Ovary (tissue), 9 donors: ENCODE data around the gene MYL12A. TPM values are rescaled to one million over a fixed set of nuclear protein-coding genes. Genes with fewer than 3 reads are reported as not detected.

Source experiments
- DNase-seq, 5 donors: peaks; one replicate each; pipeline ENCODE4 v3.0.0-alpha.2; 2019 to 2020
- H3K27ac ChIP-seq, 2 donors: fragments of 200-600 bp; one replicate each; pipeline versions ENCODE4 v1.5.1 to v1.8.0; 2019 to 2022
- H3K27me3 ChIP-seq: fragments of 200-600 bp; one replicate; pipeline ENCODE4 v1.8.0; 2022
- H3K36me3 ChIP-seq: fragments of 200-600 bp; sonication (generic); one replicate; pipeline ENCODE4 v1.5.1; 2019
- H3K4me1 ChIP-seq: one replicate; pipeline ENCODE4 v1.8.1; 2013; ENCODE audit warnings: mild to moderate bottlenecking, moderate library complexity; ENCODE audit not compliant: insufficient read depth
- H3K4me3 ChIP-seq: fragments of 200-600 bp; sonication (generic); one replicate; pipeline ENCODE4 v1.5.1; 2017
- H3K9me3 ChIP-seq, 2 donors: fragments of 200-600 bp in 1 of 2; sonication (generic) in 1 of 2; one replicate each; pipeline versions ENCODE4 v1.5.1 to v1.8.1; 2013 to 2019; ENCODE audit warnings: mild to moderate bottlenecking in 1 of 2, moderate library complexity in 1 of 2
- CTCF ChIP-seq, 3 donors: fragments of 450-650 bp in 2 of 3; fragments of 200-600 bp in 1 of 3; IDR thresholded peaks; one replicate each; pipeline versions ENCODE4 v1.5.1 to v1.8.0; 2016 to 2022; ENCODE audit warnings: antibody characterized with exemption in 3 of 3, mild to moderate bottlenecking in 1 of 3
- EP300 ChIP-seq: sonication (generic); formaldehyde crosslinking; IDR thresholded peaks from one replicate; pipeline ENCODE4 v1.6.1; 2017; ENCODE audit warnings: antibody characterized with exemption
- POLR2A ChIP-seq: fragments of 450-650 bp; IDR thresholded peaks from one replicate; pipeline ENCODE4 v1.6.1; 2017; ENCODE audit warnings: antibody characterized with exemption, mild to moderate bottlenecking, moderate library complexity
- WGBS, 3 donors: extraction: QIAGEN DNeasy Blood & Tissue Kit in 1 of 3; methylation state at CpG; one replicate each; pipeline versions ENCODE4 v1.1.5 to v1.1.7; 2013 to 2017; 5-methylcytosine and 5-hydroxymethylcytosine counted together
- intact Hi-C, 4 donors: fragments of 100-400 bp; cut with DNase I; formaldehyde crosslinking; loops; one replicate each; pipeline versions ENCODE4 v1.11.0 to v1.15.1; 2022 to 2023
- polyA plus RNA-seq, 2 donors: library from polyadenylated mRNA; stranded (reverse); fragments of 200-250 nt in 1 of 2; fragments of 350-450 nt in 1 of 2; fragmentation: Illumina TruSeq in 1 of 2; extraction: RNeasy Lipid Tissue Mini Kit (QIAGEN cat#74804) in 1 of 2; gene quantifications; one replicate each; pipeline ENCODE4 v1.2.3, GENCODE V29; 2013 to 2014
- total RNA-seq, 7 donors: library from RNA; depleted of rRNA in 2 of 7; stranded (reverse); fragments of >200 nt in 2 of 7; fragmentation: NEBNext Ultra II Directional in 3 of 7; extraction: Animal tissue kit (Norgen Biotek cat#: 25700) in 3 of 7; gene quantifications; one replicate each; pipeline versions ENCODE4 v1.1.0 to v1.2.4, GENCODE V29; 2016 to 2023
- donor health status: DM: no; HTN: no; CAD: no; lungs with moderate emphysema.
- donor health status: DM: no; HTN: no; CAD: no.
- donor health status: Bipolar disorder and iron deficiency.
- donor health status: DM: yes; HTN: yes; CAD: no.
- donor health status: DM: no; HTN: no; CAD: no.
- donor health status: DM: yes; HTN: yes; CAD: no.

The MYL12A gene
- total and polyA plus RNA-seq, 9 donors = 137 to 595 (median 246) TPM

DNA sequence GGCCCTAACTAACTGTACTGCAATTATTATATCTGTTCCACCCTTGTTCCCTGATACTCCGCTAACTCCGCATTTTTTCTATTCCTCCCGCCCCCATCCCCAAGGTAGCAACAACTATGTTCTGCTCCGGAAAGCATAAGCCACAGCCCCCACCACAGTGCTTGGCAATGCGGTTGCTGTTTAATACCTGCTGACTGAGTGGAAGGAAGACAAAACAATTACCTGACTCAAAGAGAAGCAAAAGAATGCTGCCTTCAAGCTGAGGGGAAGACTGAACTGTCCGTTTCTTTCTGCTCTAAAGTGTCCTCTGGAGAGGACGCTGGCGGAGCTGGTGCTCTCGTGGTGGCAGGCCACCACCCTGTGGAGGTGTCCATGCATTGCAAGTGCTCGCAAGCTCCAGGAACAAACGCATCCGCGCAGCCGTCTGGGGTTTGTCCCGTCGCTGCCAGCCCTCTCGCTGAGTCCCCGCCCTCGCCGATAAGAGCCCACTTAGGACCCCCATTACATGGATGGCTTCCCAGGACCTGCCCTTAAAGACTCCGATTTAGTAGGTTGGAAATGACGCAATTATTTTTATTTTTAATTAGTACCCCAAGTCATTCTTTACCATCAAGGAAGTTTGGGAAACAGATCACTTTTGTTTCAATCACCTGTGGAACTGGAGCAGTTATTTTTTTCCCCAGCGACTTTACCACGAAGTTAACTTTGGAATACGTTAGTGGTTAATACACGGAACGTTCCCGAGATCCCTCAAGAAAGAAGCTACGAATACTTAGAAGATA, 1.6 kb upstream of the MYL12A start:
- H3K9me3 ChIP-seq = no peaks in the 10 kb centered on the region
- DNase-seq = peak; percentile 84 to 91 (median 84)
- TF ChIP-seq EP300 (no peak), POLR2A (peak; percentile 15), CTCF (IDR thresholded peaks at IDR 0.05) (peak; percentile 47 to 93 (median 80))
- peak overlapping the region; percentile 99 for H3K4me3 ChIP-seq
- H3K27me3 ChIP-seq = no peaks in the 10 kb centered on the region
- 7 to 17% (median 14%) methylated on average over 29 of the region's 29 CpGs for WGBS, 3 donors
- H3K36me3 ChIP-seq = no peaks in the 10 kb centered on the region
- H3K4me1 ChIP-seq = peaks cover 4% of the 10 kb centered on the region
- intact Hi-C loops = loop anchor here in 3 of 4 donors (2.0 to 10.0 kb wide), 3 partner anchors 91 to 311 kb away; partner anchors contain the start of gene TGIF1 (in 1 of the 3)
- peak overlapping the region; percentile 87 to 93 for H3K27ac ChIP-seq

GRCh38 chr18:3246635-3247239, 864 bp upstream of the MYL12A start:
- peaks cover 4% of the 10 kb centered on the region for H3K4me1 ChIP-seq
- peak; percentile 37 to 63 (median 54) for DNase-seq
- H3K36me3 ChIP-seq = no peaks in the 10 kb centered on the region
- H3K27ac ChIP-seq = peak overlapping the region; percentile 87 to 93
- H3K27me3 ChIP-seq = no peaks in the 10 kb centered on the region
- peak overlapping the region; percentile 99 for H3K4me3 ChIP-seq
- no peak for TF ChIP-seq EP300
- no peak for TF ChIP-seq CTCF (IDR thresholded peaks at IDR 0.05)
- TF ChIP-seq POLR2A = no peak
- no peaks in the 10 kb centered on the region for H3K9me3 ChIP-seq
- intact Hi-C loops = loop anchor here in 3 of 4 donors (1.0 to 10.0 kb wide), 4 partner anchors 92 to 348 kb away; partner anchors contain the start of gene TGIF1 (in 1 of the 3)
- WGBS, 3 donors = 20 to 41% (median 31%) methylated on average over 23 of the region's 23 CpGs

DNA sequence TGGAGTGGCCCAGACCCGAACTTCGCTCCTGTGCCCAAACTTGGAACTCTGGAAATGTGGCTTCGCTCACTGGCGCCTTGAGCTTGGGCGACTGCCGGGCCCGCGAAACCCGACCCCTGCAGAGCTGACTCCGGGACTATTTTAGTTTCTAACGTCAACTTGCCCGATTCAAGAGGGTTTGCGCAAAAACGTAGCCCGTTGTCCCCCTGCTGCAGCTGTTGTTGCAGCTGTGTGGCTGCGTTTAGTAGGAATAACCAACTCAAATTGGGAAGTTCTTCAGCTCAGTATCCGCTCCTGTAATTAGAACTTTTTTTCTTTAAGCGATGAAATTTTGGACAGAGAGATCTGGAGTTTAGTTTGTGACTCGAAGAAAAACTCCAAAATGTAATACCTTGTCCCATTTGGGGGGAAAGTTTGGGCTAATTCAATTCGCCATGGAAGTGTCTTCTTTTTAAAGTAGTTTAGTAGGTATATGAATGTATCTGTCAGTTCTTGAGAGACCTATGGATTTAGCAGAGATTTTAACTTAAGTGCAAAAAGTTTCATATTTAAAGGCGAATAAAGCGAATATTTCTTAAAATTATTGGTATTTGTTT, 559 bp downstream of the MYL12A start:
- Histone ChIP-seq H3K4me3 (peak overlapping the region; percentile 99), H3K9me3 (no peaks in the 10 kb centered on the region), H3K27ac (peak overlapping the region; percentile 87 to 93), H3K4me1 (peaks cover 7% of the 10 kb centered on the region), H3K27me3 (no peaks in the 10 kb centered on the region), H3K36me3 (no peaks in the 10 kb centered on the region)
- TF ChIP-seq EP300 (no peak), CTCF (IDR thresholded peaks at IDR 0.05) (no peak), POLR2A (no peak)
- 0 to 1% (median 1%) methylated on average over 21 to 22 of the region's 22 CpGs for WGBS, 3 donors
- intact Hi-C loops = loop anchor here in 3 of 4 donors (10.0 kb wide), 2 partner anchors 93 to 313 kb away; no protein-coding TSS in a partner anchor
- peak in 2 of 5 donors; percentile 49 to 56 for DNase-seq

DNA sequence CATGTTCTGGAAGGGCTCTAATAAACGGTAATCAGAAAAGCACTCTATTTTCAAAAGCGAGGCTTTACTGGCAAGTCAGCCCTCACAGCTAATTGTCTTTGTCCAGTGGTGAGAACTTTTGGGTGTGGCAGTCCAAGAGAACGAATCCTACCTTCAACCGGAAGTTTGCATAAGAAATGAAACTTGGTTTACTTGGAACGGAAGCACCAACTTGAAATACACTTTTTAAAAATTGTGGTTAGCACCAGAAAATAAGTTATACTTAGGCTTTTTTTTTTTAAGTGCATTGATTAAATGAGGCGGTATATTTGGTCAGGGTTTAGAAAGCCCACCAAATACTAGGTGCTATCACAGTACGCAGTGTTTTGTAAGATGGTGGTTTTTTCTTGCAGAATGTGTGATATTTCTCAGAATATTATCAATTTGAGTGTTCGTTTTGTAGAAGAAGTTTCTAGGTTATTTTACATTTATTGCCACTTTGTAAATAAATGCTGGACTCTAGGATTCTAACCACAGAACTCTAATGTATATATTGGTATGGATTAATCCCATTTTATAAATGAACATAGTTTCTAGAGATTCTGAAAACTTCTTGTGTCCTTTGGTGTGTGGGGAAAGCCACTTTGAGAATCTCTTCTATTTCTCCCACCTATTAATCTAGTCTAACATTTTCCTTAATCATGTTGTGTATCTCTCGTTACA, 1.2 kb downstream of the MYL12A start:
- DNase-seq = no peak
- intact Hi-C loops = loop anchor here in 3 of 4 donors (10.0 kb wide), 2 partner anchors 94 to 314 kb away; no protein-coding TSS in a partner anchor
- TF ChIP-seq CTCF (IDR thresholded peaks at IDR 0.05) (no peak), POLR2A (no peak), EP300 (no peak)
- 10 to 19% (median 13%) methylated on average over 9 of the region's 9 CpGs for WGBS, 3 donors
- Histone ChIP-seq H3K27ac (peak overlapping the region in 1 of 2 donors; percentile 93), H3K27me3 (no peaks in the 10 kb centered on the region), H3K4me3 (peak overlapping the region; percentile 99), H3K9me3 (no peaks in the 10 kb centered on the region), H3K36me3 (no peaks in the 10 kb centered on the region), H3K4me1 (peaks cover 7% of the 10 kb centered on the region)
